H9 (cell line): ENCODE results near the gene CRYM. TPM values are rescaled to one million over a fixed set of nuclear protein-coding genes. Genes with fewer than 3 reads are reported as not detected.
"Not testable (repeated sequence)": the region's sequence is repeated elsewhere in the genome, so short reads cannot be mapped to it uniquely, and the experiment has no call there.

Experiments
- DNase-seq: peaks from one replicate; pipeline ENCODE4 v3.0.0-alpha.2; 2017
- H2AFZ ChIP-seq: one replicate; pipeline ENCODE4 v1.6.1; 2013; ENCODE audit warnings: mild to moderate bottlenecking, low read length, control low read depth, moderate library complexity
- H2AK5ac ChIP-seq: 2 replicates; pipeline ENCODE4 v1.6.1; 2013; ENCODE audit warnings: low read length, control low read depth, mixed read lengths; ENCODE audit not compliant: insufficient read length
- H2BK120ac ChIP-seq: one replicate; pipeline ENCODE4 v1.6.1; 2013; ENCODE audit warnings: low read depth, mild to moderate bottlenecking, low read length, control low read depth, inconsistent platforms; ENCODE audit not compliant: poor library complexity, severe bottlenecking
- H2BK12ac ChIP-seq: 2 replicates; pipeline ENCODE4 v1.6.1; 2013; ENCODE audit warnings: low read length, control low read depth, mixed read lengths, low read depth; ENCODE audit not compliant: insufficient read length
- H2BK15ac ChIP-seq: 2 replicates; pipeline ENCODE4 v1.6.1; 2013; ENCODE audit warnings: low read depth, low read length, control low read depth
- H2BK20ac ChIP-seq: one replicate; pipeline ENCODE4 v1.6.1; 2013; ENCODE audit warnings: low read depth, mild to moderate bottlenecking, low read length, control low read depth, inconsistent platforms; ENCODE audit not compliant: poor library complexity, severe bottlenecking
- H2BK5ac ChIP-seq: 2 replicates; pipeline ENCODE4 v1.6.1; 2013; ENCODE audit warnings: low read length, control low read depth, mixed read lengths; ENCODE audit not compliant: insufficient read length
- H3K14ac ChIP-seq: 2 replicates; pipeline ENCODE4 v1.6.1; 2013; ENCODE audit warnings: low read length, control low read depth; ENCODE audit not compliant: insufficient read depth
- H3K18ac ChIP-seq: 2 replicates; pipeline ENCODE4 v1.6.1; 2013; ENCODE audit warnings: low read depth, mild to moderate bottlenecking, mixed read lengths, low read length, control low read depth; ENCODE audit not compliant: insufficient read length
- H3K23ac ChIP-seq: 2 replicates; pipeline ENCODE4 v1.6.1; 2013; ENCODE audit warnings: low read length, control low read depth, mixed read lengths, low read depth; ENCODE audit not compliant: insufficient read length
- H3K23me2 ChIP-seq: 2 replicates; pipeline ENCODE4 v1.6.1; 2013; ENCODE audit warnings: low read depth, mild to moderate bottlenecking, mixed read lengths, low read length, control low read depth; ENCODE audit not compliant: insufficient read length, poor library complexity, severe bottlenecking
- H3K27ac ChIP-seq: 2 replicates; pipeline ENCODE4 v1.5.1; 2013; ENCODE audit warnings: low read length, control low read depth, mixed read lengths, low read depth; ENCODE audit not compliant: insufficient read length
- H3K27me3 ChIP-seq: 2 replicates; pipeline ENCODE4 v1.6.1; 2013; ENCODE audit warnings: low read length, control low read depth, inconsistent platforms; ENCODE audit not compliant: insufficient read depth
- H3K4ac ChIP-seq: 2 replicates; pipeline ENCODE4 v1.6.1; 2013; ENCODE audit warnings: low read depth, mild to moderate bottlenecking, control low read depth, inconsistent platforms, low read length, moderate library complexity
- H3K4me1 ChIP-seq: 2 replicates; pipeline ENCODE4 v1.6.1; 2013; ENCODE audit warnings: low read length, control low read depth, inconsistent platforms; ENCODE audit not compliant: insufficient read depth
- H3K4me2 ChIP-seq: 2 replicates; pipeline ENCODE4 v1.6.1; 2013; ENCODE audit warnings: low read length, control low read depth, mixed read lengths; ENCODE audit not compliant: insufficient read length, insufficient read depth
- H3K56ac ChIP-seq: 2 replicates; pipeline ENCODE4 v1.6.1; 2013; ENCODE audit warnings: low read depth, mild to moderate bottlenecking, mixed read lengths, low read length, control low read depth; ENCODE audit not compliant: insufficient read length
- H3K79me1 ChIP-seq: 2 replicates; pipeline ENCODE4 v1.6.1; 2013; ENCODE audit warnings: low read depth, mild to moderate bottlenecking, moderate library complexity, low read length, control low read depth, inconsistent platforms; ENCODE audit not compliant: insufficient read depth, poor library complexity, severe bottlenecking
- H3K79me2 ChIP-seq: 2 replicates; pipeline ENCODE4 v1.6.1; 2013; ENCODE audit warnings: low read length, control low read depth, inconsistent platforms; ENCODE audit not compliant: insufficient read depth
- H3K9ac ChIP-seq: 2 replicates; pipeline ENCODE4 v1.6.1; 2013; ENCODE audit warnings: low read length, control low read depth, mixed read lengths; ENCODE audit not compliant: insufficient read length; ENCODE audit errors: extremely low read depth
- H3K9me3 ChIP-seq: one replicate; pipeline ENCODE4 v1.6.1; 2013; ENCODE audit warnings: low read depth, low read length, inconsistent platforms; ENCODE audit not compliant: control insufficient read depth
- H3T11ph ChIP-seq: one replicate; pipeline ENCODE4 v1.6.1; 2013; ENCODE audit warnings: mild to moderate bottlenecking, low read length, control low read depth, inconsistent platforms
- H4K20me1 ChIP-seq: one replicate; pipeline ENCODE4 v1.6.1; 2013; ENCODE audit not compliant: control insufficient read depth, insufficient read length, insufficient read depth
- H4K5ac ChIP-seq: 2 replicates; pipeline ENCODE4 v1.6.1; 2013; ENCODE audit warnings: low read depth, mild to moderate bottlenecking, mixed read lengths, low read length, control low read depth; ENCODE audit not compliant: insufficient read length
- H4K8ac ChIP-seq: replicated peaks from 2 replicates; pipeline ENCODE4 v1.6.1; 2013; ENCODE audit warnings: low read length, control low read depth, mixed read lengths, low read depth; ENCODE audit not compliant: insufficient read length
- H4K91ac ChIP-seq: 2 replicates; pipeline ENCODE4 v1.6.1; 2013; ENCODE audit warnings: low read depth, mild to moderate bottlenecking, moderate library complexity, mixed read lengths, low read length, control low read depth; ENCODE audit not compliant: insufficient read length
- H3K27ac Mint-ChIP-seq, 3 experiments: 2 replicates in 2 of 3; 3 replicates in 1 of 3; pipeline ENCODE4 v1.8.0; 2020 to 2021; ENCODE audit warnings: mixed read lengths in 3 of 3, mild to moderate bottlenecking in 1 of 3, moderate library complexity in 1 of 3
- H3K27me3 Mint-ChIP-seq: 2 replicates; pipeline ENCODE4 v1.8.0; 2021; ENCODE audit warnings: low read depth, mild to moderate bottlenecking, moderate library complexity, mixed read lengths
- H3K36me3 Mint-ChIP-seq, 3 experiments: 2 replicates in 2 of 3; 3 replicates in 1 of 3; pipeline ENCODE4 v1.8.0; 2020 to 2021; ENCODE audit warnings: low read depth in 3 of 3, mixed read lengths in 3 of 3; ENCODE audit not compliant: insufficient read depth in 1 of 3
- H3K4me1 Mint-ChIP-seq, 2 experiments: 2 replicates each; pipeline ENCODE4 v1.8.0; 2020; ENCODE audit warnings: mixed read lengths in 2 of 2
- H3K4me3 Mint-ChIP-seq, 2 experiments: 2 replicates in 1 of 2; 3 replicates in 1 of 2; pipeline ENCODE4 v1.8.0; 2020 to 2021; ENCODE audit warnings: mild to moderate bottlenecking in 2 of 2, mixed read lengths in 2 of 2, moderate library complexity in 1 of 2
- H3K9me3 Mint-ChIP-seq, 2 experiments: 2 replicates in 1 of 2; 3 replicates in 1 of 2; pipeline ENCODE4 v1.8.0; 2020; ENCODE audit warnings: mild to moderate bottlenecking in 2 of 2, mixed read lengths in 2 of 2, moderate library complexity in 1 of 2
- CTCF ChIP-seq: fragments of 200-600 bp; sonication (generic); conservative IDR thresholded peaks from 3 replicates; pipeline ENCODE4 v1.8.0; 2021; ENCODE audit warnings: antibody characterized with exemption, mild to moderate bottlenecking
- WGBS: extraction: QIAGEN DNeasy Blood & Tissue Kit; methylation state at CpG from one replicate; pipeline ENCODE4 v1.1.7; 2013; ENCODE audit warnings: missing lambda C conversion rate, low lambda C conversion rate, mixed read lengths; ENCODE audit not compliant: insufficient read length; ENCODE audit errors: extremely low coverage; 5-methylcytosine and 5-hydroxymethylcytosine counted together
- total RNA-seq: library from RNA; stranded (reverse); gene quantifications from 2 replicates; pipeline ENCODE4 v1.2.1, GENCODE V29; 2021

CRYM gene
- total RNA-seq, 1 experiment from 2014 or later, result 17.8 TPM

- no peaks in the 10 kb centered on the region for H4K20me1 ChIP-seq
- no peak overlapping the region for H2AK5ac ChIP-seq
- no CpG with 5 or more reads among the region's 1 CpG for WGBS
- no peak overlapping the region for H2BK15ac ChIP-seq
- no peak overlapping the region for H3K14ac ChIP-seq
- no peak overlapping the region for H4K8ac ChIP-seq
- H3K18ac ChIP-seq, result no peak overlapping the region
- no peak overlapping the region for H3K4me3 Mint-ChIP-seq
- H3K79me2 ChIP-seq, result no peaks in the 10 kb centered on the region
- H4K5ac ChIP-seq, result no peak overlapping the region
- no peaks in the 10 kb centered on the region for H3K4me1 ChIP-seq
- H3K4ac ChIP-seq, result no peak overlapping the region
- H2BK20ac ChIP-seq, result no peak overlapping the region
- H3T11ph ChIP-seq, result no peak overlapping the region
- H3K27me3 Mint-ChIP-seq, result peaks cover 2% of the 10 kb centered on the region; the same call in 1 of the 2 replicates
- H3K9ac ChIP-seq, result no peak overlapping the region
- DNase-seq, result no peak
- H2BK120ac ChIP-seq, result no peak overlapping the region
- H3K4me1 Mint-ChIP-seq, result no peaks in the 10 kb centered on the region
- no peak overlapping the region for H3K27ac ChIP-seq
- no peak for TF ChIP-seq CTCF
- peaks cover 2% of the 10 kb centered on the region in 2 experiments; a peak in 2 of 5 replicates for H3K9me3 Mint-ChIP-seq
- no peak overlapping the region for H3K4me2 ChIP-seq
- no peak overlapping the region for H3K27ac Mint-ChIP-seq
- no peak overlapping the region for H2BK12ac ChIP-seq
- no peak overlapping the region for H3K23ac ChIP-seq
- no peak overlapping the region for H3K56ac ChIP-seq
- no peak overlapping the region for H2BK5ac ChIP-seq
- H3K79me1 ChIP-seq, result no peaks in the 10 kb centered on the region
- no peaks in the 10 kb centered on the region; a peak in 1 of 7 replicates for H3K36me3 Mint-ChIP-seq
- no peak overlapping the region for H2AFZ ChIP-seq
- H4K91ac ChIP-seq, result no peak overlapping the region
- H3K23me2 ChIP-seq, result no peaks in the 10 kb centered on the region
- no peaks in the 10 kb centered on the region for H3K27me3 ChIP-seq
- no peaks in the 10 kb centered on the region for H3K9me3 ChIP-seq
These were observed 36.2 kb upstream of the CRYM start for GRCh38 chr16:21314339-21314738.

- H3K27ac ChIP-seq, H2BK12ac ChIP-seq, H4K8ac ChIP-seq, DNase-seq, H3K27me3 Mint-ChIP-seq, H2BK5ac ChIP-seq, H3K4me2 ChIP-seq, H3K9me3 ChIP-seq, H3K4me1 Mint-ChIP-seq, H3K36me3 Mint-ChIP-seq, H3K27ac Mint-ChIP-seq, H3K9ac ChIP-seq, H2AK5ac ChIP-seq, H3T11ph ChIP-seq, H3K4me1 ChIP-seq, H4K5ac ChIP-seq, H3K27me3 ChIP-seq, H3K23me2 ChIP-seq, H3K79me1 ChIP-seq, H4K20me1 ChIP-seq, H2AFZ ChIP-seq, H4K91ac ChIP-seq, H3K23ac ChIP-seq, H3K4ac ChIP-seq, H3K9me3 Mint-ChIP-seq, H3K14ac ChIP-seq, H3K56ac ChIP-seq, H3K18ac ChIP-seq, H2BK20ac ChIP-seq, H3K79me2 ChIP-seq, H2BK120ac ChIP-seq, H3K4me3 Mint-ChIP-seq: not testable (repeated sequence)
- no CpG with 5 or more reads among the region's 25 CpGs for WGBS
- H2BK15ac ChIP-seq, result 0 out of 2 replicates have a peak overlapping the region, but pooled peaks have one; percentile 80
These were observed 34.8 kb upstream of the CRYM start for GRCh38 chr16:21312863-21313372.
